Endothelial cell of umbilical vein (primary cell): ENCODE measurements around the gene ELAPOR2. TPM values are rescaled to one million over a fixed set of nuclear protein-coding genes. Genes with fewer than 3 reads are reported as not detected.

ENCODE experiments used
- BruUV-seq: library from RNA; stranded (reverse); fragments of 400-500 nt; replicated peaks from 2 replicates; lab custom pipeline; 2021; lab: Mats Ljungman, UMichigan
- CTCF ChIA-PET: fragments of 300-600, 350-600 bp; sonication (Branson Sonifier 250); formaldehyde crosslinking; loops from one replicate; lab custom pipeline; 2021; ENCODE audit warnings: antibody characterized with exemption, inconsistent platforms; lab: Charles Lee
- POLR2A ChIA-PET: fragments of 300-600, 350-600 bp; sonication (Branson Sonifier 250); formaldehyde crosslinking; loops from one replicate; lab custom pipeline; 2021; ENCODE audit warnings: antibody characterized with exemption, inconsistent platforms; lab: Charles Lee
- DNase-seq: peaks from one replicate; pipeline ENCODE4 v3.0.0-alpha.2; 2011; ENCODE audit warnings: low read depth, low spot score
- FAIRE-seq: peaks from 2 replicates; lab custom pipeline; 2011; peaks lifted over from hg19 to GRCh38; lab: Jason Lieb, UNC
- H2AFZ ChIP-seq: 2 replicates; pipeline ENCODE4 v1.6.0; 2012; ENCODE audit warnings: low read depth, low read length, control low read depth, inconsistent platforms
- H3K27ac ChIP-seq: 2 replicates; pipeline ENCODE4 v1.5.1; 2011; ENCODE audit warnings: low read depth, mild to moderate bottlenecking, control low read depth, low read length, moderate library complexity; ENCODE audit not compliant: insufficient read depth
- H3K27me3 ChIP-seq, 2 experiments: 2 replicates each; pipeline versions ENCODE4 v1.6.0 to v1.6.1; 2011; ENCODE audit warnings: low read length in 2 of 2, mixed read lengths in 1 of 2; ENCODE audit not compliant: control insufficient read depth in 2 of 2, insufficient read depth in 2 of 2
- H3K36me3 ChIP-seq, 2 experiments: 2 replicates in 1 of 2; 3 replicates in 1 of 2; pipeline ENCODE4 v1.5.1; 2011; ENCODE audit warnings: low read length in 2 of 2, mild to moderate bottlenecking in 1 of 2, moderate library complexity in 1 of 2; ENCODE audit not compliant: control insufficient read depth in 2 of 2, insufficient read depth in 2 of 2; ENCODE audit errors: extremely low read depth in 1 of 2
- H3K4me1 ChIP-seq: 3 replicates; pipeline ENCODE4 v1.5.1; 2011; ENCODE audit warnings: mild to moderate bottlenecking, low read length; ENCODE audit not compliant: control insufficient read depth, insufficient read depth; ENCODE audit errors: extremely low read depth
- H3K4me2 ChIP-seq: 2 replicates; pipeline ENCODE4 v1.6.1; 2011; ENCODE audit warnings: low read length, control low read depth, mixed read lengths; ENCODE audit not compliant: insufficient read depth
- H3K4me3 ChIP-seq, 3 experiments: fragments of 200-600 bp in 1 of 3; sonication (generic), shearing (Covaris generic) in 1 of 3; replicated peaks in 1 of 3; 2 replicates each; pipeline ENCODE4 v1.5.1; 2011 to 2016; ENCODE audit warnings: control low read depth in 3 of 3, low read length in 3 of 3, mild to moderate bottlenecking in 2 of 3, inconsistent platforms in 1 of 3, low read depth in 1 of 3, moderate library complexity in 1 of 3; ENCODE audit not compliant: insufficient read depth in 1 of 3
- H3K79me2 ChIP-seq: 2 replicates; pipeline ENCODE4 v1.6.0; 2012; ENCODE audit warnings: low read length, inconsistent platforms; ENCODE audit not compliant: control insufficient read depth, insufficient read depth
- H3K9ac ChIP-seq: replicated peaks from 2 replicates; pipeline ENCODE3; 2011; ENCODE audit warnings: low read length, control low read depth; ENCODE audit not compliant: insufficient read depth; ENCODE audit errors: extremely low read depth
- H3K9me1 ChIP-seq: replicated peaks from 3 replicates; pipeline ENCODE4 v1.6.0; 2011; ENCODE audit warnings: mild to moderate bottlenecking, low read length; ENCODE audit not compliant: control insufficient read depth, insufficient read depth; ENCODE audit errors: extremely low read depth
- H3K9me3 ChIP-seq: replicated peaks from 2 replicates; pipeline ENCODE4 v1.5.1; 2012; ENCODE audit warnings: low read length, inconsistent platforms; ENCODE audit not compliant: control insufficient read depth, insufficient read depth
- H4K20me1 ChIP-seq: replicated peaks from 2 replicates; pipeline ENCODE3; 2011; ENCODE audit warnings: mild to moderate bottlenecking, low read length; ENCODE audit not compliant: control insufficient read depth, insufficient read depth; ENCODE audit errors: extremely low read depth
- CTCF ChIP-seq, 2 donors: IDR thresholded peaks; 1 replicate in 1 of 2; 2 replicates in 1 of 2; pipeline ENCODE4 v1.5.1; 2011; ENCODE audit warnings: low read length in 2 of 2, mild to moderate bottlenecking in 2 of 2, moderate library complexity in 2 of 2, control low read depth in 1 of 2, inconsistent platforms in 1 of 2, low read depth in 1 of 2; ENCODE audit not compliant: insufficient read depth in 1 of 2; ENCODE audit errors: extremely low read depth in 1 of 2
- EZH2 ChIP-seq: IDR thresholded peaks from 2 replicates; pipeline ENCODE4 v1.6.1; 2012; ENCODE audit warnings: borderline replicate concordance, low read depth, mild to moderate bottlenecking, moderate library complexity, low read length, inconsistent platforms; ENCODE audit not compliant: severe bottlenecking
- FOS ChIP-seq: IDR thresholded peaks from 2 replicates; pipeline ENCODE4 v1.6.1; 2011; ENCODE audit warnings: mild to moderate bottlenecking, low read length, moderate library complexity, borderline replicate concordance; ENCODE audit not compliant: insufficient read depth
- GATA2 ChIP-seq: IDR thresholded peaks from 2 replicates; pipeline ENCODE4 v1.7.0; 2011; ENCODE audit warnings: low read depth, mild to moderate bottlenecking, moderate library complexity, mixed read lengths, low read length; ENCODE audit not compliant: insufficient read length, insufficient read depth
- JUN ChIP-seq: IDR thresholded peaks from 2 replicates; pipeline ENCODE4 v1.6.1; 2011; ENCODE audit warnings: borderline replicate concordance, low read depth; ENCODE audit not compliant: insufficient read length, insufficient read depth
- MAX ChIP-seq: IDR thresholded peaks from 2 replicates; pipeline ENCODE4 v1.6.1; 2011; ENCODE audit not compliant: insufficient read depth, insufficient read length
- MYC ChIP-seq: IDR thresholded peaks from one replicate; pipeline ENCODE4 v1.6.1; 2011; ENCODE audit warnings: mild to moderate bottlenecking, low read depth, low read length
- POLR2A ChIP-seq: IDR thresholded peaks from 2 replicates; pipeline ENCODE4 v1.6.1; 2012; ENCODE audit warnings: low read depth, mild to moderate bottlenecking, control low read depth, low read length
- POLR2AphosphoS5 ChIP-seq: IDR thresholded peaks from 2 replicates; pipeline ENCODE4 v1.6.1; 2012; ENCODE audit warnings: low read depth, mild to moderate bottlenecking, control low read depth, low read length, moderate library complexity; ENCODE audit not compliant: insufficient read depth
- dilution Hi-C: fragments of 300-500 bp; cut with MboI; formaldehyde crosslinking; loops from one replicate; pipeline ENCODE4 v1.15.0; 2019; ENCODE audit warnings: low sequenced_read_pairs; ENCODE audit not compliant: extremely low pct_ligation_motif_present
- intact Hi-C: fragments of 100-400 bp; cut with micrococcal nuclease; formaldehyde crosslinking; loops from one replicate; pipeline ENCODE4 v1.10.0; 2022
- polyA plus RNA-seq, 4 experiments: library from polyadenylated mRNA; depleted of rRNA in 3 of 4; stranded (reverse) in 3 of 4; unstranded in 1 of 4; fragments of >200 nt; gene quantifications; 2 replicates each; pipeline versions ENCODE4 v1.2.1 to v1.2.3, GENCODE V29; 2011 to 2012; ENCODE audit warnings: missing spikeins in 1 of 4
- total RNA-seq: library from RNA; stranded (reverse); gene quantifications from 2 replicates; pipeline ENCODE4 v1.2.3, GENCODE V29; 2021

The ELAPOR2 gene
- total and polyA plus RNA-seq, 2 donors (not counting 3 experiments of a cell fraction or from before 2014, with no cell fraction given), result 38.2 to 63.5 TPM

GRCh38 chr7:87048839-87049238, 10.6 kb downstream of the ELAPOR2 start:
- DNase-seq, result no peak
- Histone ChIP-seq H3K9ac (no peak overlapping the region), H3K4me1 (no peaks in the 10 kb centered on the region), H3K27me3 (no peaks in the 10 kb centered on the region), H3K4me2 (no peak overlapping the region), H3K9me3 (no peaks in the 10 kb centered on the region), H3K4me3 (no peak overlapping the region), H3K79me2 (no peaks in the 10 kb centered on the region), H3K36me3 (no peaks in the 10 kb centered on the region), H3K27ac (no peak overlapping the region), H3K9me1 (no peaks in the 10 kb centered on the region), H4K20me1 (no peaks in the 10 kb centered on the region), H2AFZ (no peak overlapping the region)
- POLR2A ChIA-PET, result no interaction called here
- CTCF ChIA-PET, result no interaction called here
- no TSS peak for BruUV-seq
- dilution Hi-C loops, result no loop called here
- FAIRE-seq, result no peak
- no peak for TF ChIP-seq POLR2AphosphoS5
- no peak for TF ChIP-seq GATA2
- TF ChIP-seq POLR2A, result no peak
- TF ChIP-seq FOS, result no peak
- TF ChIP-seq MYC, result no peak
- no peak for TF ChIP-seq JUN
- TF ChIP-seq MAX, result no peak
- no peak for TF ChIP-seq EZH2
- TF ChIP-seq CTCF (IDR thresholded peaks at IDR 0.05; ENCODE audit: extremely low read depth in 1 of 2, insufficient read depth in 1 of 2, low read depth in 1 of 2, low read length in 2 of 2), result no peak
- intact Hi-C loops, result no loop called here
